ENCODE results near the gene KIF23. TPM values are rescaled to one million over a fixed set of nuclear protein-coding genes. Genes with fewer than 3 reads are reported as not detected.

KIF23 gene
- total RNA-seq, 1 experiment from 2014 or later, result 83.7 TPM

GRCh38 chr15:69395991-69396390 is 18.2 kb upstream of the KIF23 start:
- no peak for ATAC-seq
- Histone ChIP-seq H2AFZ (ENCODE audit: low read depth, low read length, poor library complexity, severe bottlenecking) (no peak overlapping the region), H4K20me1 (ENCODE audit: insufficient read depth) (no peaks in the 10 kb centered on the region), H3K4me1 (ENCODE audit: control insufficient read depth in 1 of 2, insufficient read depth in 2 of 2, low read length in 2 of 2) (peaks cover 11 to 31% of the 10 kb centered on the region in 2 experiments), H3K27ac (ENCODE audit: low read depth, low read length) (no peak overlapping the region), H3K27me3 (ENCODE audit: insufficient read depth, low read length) (no peaks in the 10 kb centered on the region), H3K9me3 (ENCODE audit: control insufficient read depth in 1 of 2, insufficient read depth in 1 of 2, low read depth in 1 of 2, low read length in 2 of 2) (no peaks in the 10 kb centered on the region), H3K9ac (ENCODE audit: low read length) (no peak overlapping the region), H3K79me2 (ENCODE audit: insufficient read depth, low read length) (no peaks in the 10 kb centered on the region), H3K4me2 (ENCODE audit: low read length) (no peak overlapping the region), H3K36me3 (ENCODE audit: control insufficient read depth in 1 of 2, insufficient read depth in 2 of 2, low read length in 2 of 2) (no peaks in the 10 kb centered on the region; a peak in 1 of 4 replicates), H3K4me3 (replicated peaks in 1 of 2; ENCODE audit: low read depth in 1 of 2, low read length in 2 of 2) (no peak overlapping the region), H3K9me2 (ENCODE audit: insufficient read depth) (no peaks in the 10 kb centered on the region)
- POLR2A ChIA-PET, result no interaction called here
- TF ChIP-seq TCF7L2 (IDR thresholded peaks at IDR 0.05; ENCODE audit: borderline replicate concordance, extremely low read depth, insufficient read depth, insufficient read length) (no peak), YY1 (IDR thresholded peaks at IDR 0.05; ENCODE audit: extremely low read depth, insufficient replicate concordance, low read depth, low read length) (no peak), SRF (IDR thresholded peaks at IDR 0.05; ENCODE audit: low read depth) (no peak), CBX3 (IDR thresholded peaks at IDR 0.05; ENCODE audit: low read depth) (no peak), CEBPB (IDR thresholded peaks at IDR 0.05; ENCODE audit: low read depth) (no peak), ATF3 (IDR thresholded peaks at IDR 0.05) (no peak), ZBTB33 (IDR thresholded peaks at IDR 0.05; ENCODE audit: extremely low read depth, insufficient replicate concordance, low read length) (no peak), EZH2 (IDR thresholded peaks at IDR 0.05) (no peak), SIN3A (IDR thresholded peaks at IDR 0.05; ENCODE audit: low read depth) (no peak)
- DNase-seq (ENCODE audit: low read depth, low spot score), result no peak
- intact Hi-C loops (cut with micrococcal nuclease), result no loop called here
- no TSS peak for BruUV-seq (replicated peaks)
- RAD21 ChIA-PET (ENCODE audit: low non-redundant PET in 1 of 2, low total read pairs in 2 of 2, uncharacterized antibody in 2 of 2, unreplicated experiment in 2 of 2), result no interaction called here
- CTCF ChIA-PET, result no interaction called here

Measured in HCT116 (cell line).